K562 (cell line): ENCODE data around the gene TMEM39B. TPM values are rescaled to one million over a fixed set of nuclear protein-coding genes. Genes with fewer than 3 reads are reported as not detected.

ENCODE experiments used
- C11orf30 ChIP-seq: fragments of 450-650 bp; IDR thresholded peaks from 2 replicates; pipeline ENCODE4 v1.6.1; 2016; ENCODE audit warnings: low read depth, mild to moderate bottlenecking
- TCF3 ChIP-seq: sonication (generic); formaldehyde crosslinking; IDR thresholded peaks from 2 replicates; pipeline ENCODE4 v1.4.0; 2020; ENCODE audit warnings: mild to moderate bottlenecking, missing genetic modification reagents
- ZNF316 ChIP-seq: fragments of 450-650 bp; IDR thresholded peaks from 2 replicates; pipeline ENCODE4 v1.6.1; 2016
- ZNF318 ChIP-seq, 2 experiments: fragments of 450-650 bp; IDR thresholded peaks; 2 replicates each; pipeline ENCODE4 v1.6.1; 2016; ENCODE audit warnings: mild to moderate bottlenecking in 2 of 2, borderline replicate concordance in 1 of 2, low read depth in 1 of 2, moderate library complexity in 1 of 2
- ZNF507 ChIP-seq: conservative IDR thresholded peaks from 2 replicates; pipeline ENCODE4 v1.6.1; 2017; ENCODE audit warnings: missing genetic modification characterization, missing compliant biosample characterization
- polyA plus RNA-seq, 8 experiments: library from polyadenylated mRNA; depleted of rRNA in 4 of 8; stranded (reverse) in 5 of 8; unstranded in 3 of 8; fragments of >200 nt; fragmentation: Nextera tagmentation in 2 of 8; fragmentation: Illumina TruSeq in 1 of 8; extraction: Ambion mirVana in 2 of 8; extraction: Trizol in 1 of 8; gene quantifications; 2 replicates each; pipeline versions ENCODE4 v1.2.1 to v1.2.3, GENCODE V29; 2011 to 2014; ENCODE audit warnings: inconsistent platforms in 1 of 8, missing spikeins in 1 of 8
- total RNA-seq, 7 experiments: library from RNA; depleted of rRNA in 6 of 7; stranded (reverse); fragments of >200 nt in 6 of 7; fragmentation: Illumina TruSeq in 2 of 7; extraction: Trizol in 2 of 7; gene quantifications; 2 replicates each; pipeline versions ENCODE4 v1.2.1 to v1.2.3, GENCODE V29; 2011 to 2021; ENCODE audit warnings: low replicate concordance in 1 of 7
- TF ChIP-seq, protein P1 (sequence below): sonication (generic); formaldehyde crosslinking; IDR thresholded peaks from 2 replicates; pipeline ENCODE4 v1.8.0; 2022; ENCODE audit warnings: missing genetic modification reagents, mild to moderate bottlenecking, borderline replicate concordance
- TF ChIP-seq, protein P2 (sequence below): fragments of 250-450 bp; sonication (Bioruptor Pico); IDR thresholded peaks from 2 replicates; pipeline ENCODE4 v1.5.0; 2021; ENCODE audit warnings: mild to moderate bottlenecking, borderline replicate concordance

The TMEM39B gene
- total and polyA plus RNA-seq, 9 of the 15 experiments (the other 6 are each of a cell fraction or from before 2014, with no cell fraction given), result 0.92 to 28.5 (median 9.7) TPM

GRCh38 chr1:32144033-32144432 is 71.3 kb downstream of the TMEM39B start (continued):
- TF ChIP-seq, protein P1, sequence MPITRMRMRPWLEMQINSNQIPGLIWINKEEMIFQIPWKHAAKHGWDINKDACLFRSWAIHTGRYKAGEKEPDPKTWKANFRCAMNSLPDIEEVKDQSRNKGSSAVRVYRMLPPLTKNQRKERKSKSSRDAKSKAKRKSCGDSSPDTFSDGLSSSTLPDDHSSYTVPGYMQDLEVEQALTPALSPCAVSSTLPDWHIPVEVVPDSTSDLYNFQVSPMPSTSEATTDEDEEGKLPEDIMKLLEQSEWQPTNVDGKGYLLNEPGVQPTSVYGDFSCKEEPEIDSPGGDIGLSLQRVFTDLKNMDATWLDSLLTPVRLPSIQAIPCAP (CRISPR knock-in tag), result no peak
- TF ChIP-seq, protein P2, sequence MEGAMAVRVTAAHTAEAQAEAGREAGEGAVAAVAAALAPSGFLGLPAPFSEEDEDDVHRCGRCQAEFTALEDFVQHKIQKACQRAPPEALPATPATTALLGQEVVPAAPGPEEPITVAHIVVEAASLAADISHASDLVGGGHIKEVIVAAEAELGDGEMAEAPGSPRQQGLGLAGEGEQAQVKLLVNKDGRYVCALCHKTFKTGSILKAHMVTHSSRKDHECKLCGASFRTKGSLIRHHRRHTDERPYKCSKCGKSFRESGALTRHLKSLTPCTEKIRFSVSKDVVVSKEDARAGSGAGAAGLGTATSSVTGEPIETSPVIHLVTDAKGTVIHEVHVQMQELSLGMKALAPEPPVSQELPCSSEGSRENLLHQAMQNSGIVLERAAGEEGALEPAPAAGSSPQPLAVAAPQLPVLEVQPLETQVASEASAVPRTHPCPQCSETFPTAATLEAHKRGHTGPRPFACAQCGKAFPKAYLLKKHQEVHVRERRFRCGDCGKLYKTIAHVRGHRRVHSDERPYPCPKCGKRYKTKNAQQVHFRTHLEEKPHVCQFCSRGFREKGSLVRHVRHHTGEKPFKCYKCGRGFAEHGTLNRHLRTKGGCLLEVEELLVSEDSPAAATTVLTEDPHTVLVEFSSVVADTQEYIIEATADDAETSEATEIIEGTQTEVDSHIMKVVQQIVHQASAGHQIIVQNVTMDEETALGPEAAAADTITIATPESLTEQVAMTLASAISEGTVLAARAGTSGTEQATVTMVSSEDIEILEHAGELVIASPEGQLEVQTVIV, result no peak
- TF ChIP-seq C11orf30, result peak; percentile 62; the same call in 1 of the 2 replicates
- TF ChIP-seq ZNF316, result peak; percentile 68
- TF ChIP-seq ZNF318 (IDR thresholded peaks at IDR 0.05; ENCODE audit: borderline replicate concordance in 1 of 2, low read depth in 1 of 2), result 0 out of 4 replicates have a peak, but pooled peaks of 1 of the 2 experiments have one; percentile 86
- no peak for TF ChIP-seq TCF3 (CRISPR knock-in tag)
- no peak for TF ChIP-seq ZNF507
